Stimulated activated CD8-positive, alpha-beta memory T cell treated with anti-CD3 and anti-CD28 coated beads, Interleukin-2, amount 100 ng/mL, for 1 hour (primary cell): ENCODE measurements around the gene RNASE7.

Source experiments
- DNase-seq, 2 donors: peaks; one replicate each; pipeline ENCODE4 v3.0.0-alpha.2; 2020; ENCODE audit warnings: low read depth in 2 of 2

RNASE7 gene

GRCh38 chr14:21086908-21087293, 44.7 kb downstream of the RNASE7 start:
- no peak for DNase-seq

- DNase-seq, result peak; percentile 34 to 38
Measured at GRCh38 chr14:21087294-21088091, 45.3 kb downstream of the RNASE7 start.

GRCh38 chr14:21088687-21089086, 46.5 kb downstream of the RNASE7 start:
- DNase-seq, result no peak

- DNase-seq, result no peak
Measured at GRCh38 chr14:21089271-21089670, 47.1 kb downstream of the RNASE7 start.

DNA sequence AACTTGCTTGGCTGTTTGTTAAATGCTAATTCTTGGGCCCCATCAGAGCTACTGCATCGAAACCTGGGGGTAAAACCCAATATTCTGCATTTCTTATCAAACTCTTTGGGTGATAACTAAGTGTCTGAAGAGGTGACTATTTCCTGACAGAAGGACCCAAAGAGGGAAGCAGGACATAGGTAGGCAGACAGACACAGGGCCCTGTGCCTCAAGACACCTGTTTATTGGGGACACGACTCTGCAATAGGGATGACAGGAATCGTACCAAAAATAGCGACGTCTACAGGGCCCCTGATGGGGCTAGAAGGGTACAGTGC, 47.7 kb downstream of the RNASE7 start:
- DNase-seq, result no peak

DNA sequence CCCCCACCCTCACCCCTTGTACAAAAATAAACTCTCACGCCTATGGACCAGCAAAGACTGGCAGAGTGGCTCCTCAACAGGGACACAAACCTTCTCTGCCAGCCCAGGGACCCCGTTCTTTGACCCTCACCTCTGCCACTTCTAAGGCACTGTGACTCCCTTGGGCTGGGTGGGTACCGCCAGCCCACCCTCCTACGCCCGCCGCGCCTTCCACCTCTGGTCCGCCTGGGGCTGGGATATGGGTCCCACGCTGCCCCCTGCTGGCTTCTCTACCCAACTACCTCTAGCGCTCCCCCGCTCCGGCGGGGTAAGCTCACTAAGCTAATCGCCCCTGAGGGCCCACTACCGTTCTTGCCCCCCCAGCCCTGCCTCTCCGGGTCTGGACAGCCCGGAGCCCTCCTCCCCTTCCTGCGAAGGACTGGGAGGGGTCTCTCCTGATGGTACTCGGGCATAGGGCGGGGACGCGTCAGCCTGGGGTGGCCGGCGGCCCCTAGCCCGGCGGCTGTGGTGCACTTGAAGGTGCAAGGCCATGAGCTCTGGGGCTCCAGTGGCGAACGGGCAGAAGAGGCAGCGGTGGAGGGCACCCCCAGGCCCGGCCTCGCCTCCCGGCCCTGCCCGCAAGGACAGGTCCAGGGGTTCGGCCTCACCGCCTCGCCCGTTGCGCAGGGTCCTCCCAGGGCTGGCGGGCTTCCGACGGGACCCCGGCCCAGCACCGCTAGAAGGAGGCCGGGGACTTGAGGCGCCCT, 48.2 kb downstream of the RNASE7 start:
- no peak for DNase-seq

DNA sequence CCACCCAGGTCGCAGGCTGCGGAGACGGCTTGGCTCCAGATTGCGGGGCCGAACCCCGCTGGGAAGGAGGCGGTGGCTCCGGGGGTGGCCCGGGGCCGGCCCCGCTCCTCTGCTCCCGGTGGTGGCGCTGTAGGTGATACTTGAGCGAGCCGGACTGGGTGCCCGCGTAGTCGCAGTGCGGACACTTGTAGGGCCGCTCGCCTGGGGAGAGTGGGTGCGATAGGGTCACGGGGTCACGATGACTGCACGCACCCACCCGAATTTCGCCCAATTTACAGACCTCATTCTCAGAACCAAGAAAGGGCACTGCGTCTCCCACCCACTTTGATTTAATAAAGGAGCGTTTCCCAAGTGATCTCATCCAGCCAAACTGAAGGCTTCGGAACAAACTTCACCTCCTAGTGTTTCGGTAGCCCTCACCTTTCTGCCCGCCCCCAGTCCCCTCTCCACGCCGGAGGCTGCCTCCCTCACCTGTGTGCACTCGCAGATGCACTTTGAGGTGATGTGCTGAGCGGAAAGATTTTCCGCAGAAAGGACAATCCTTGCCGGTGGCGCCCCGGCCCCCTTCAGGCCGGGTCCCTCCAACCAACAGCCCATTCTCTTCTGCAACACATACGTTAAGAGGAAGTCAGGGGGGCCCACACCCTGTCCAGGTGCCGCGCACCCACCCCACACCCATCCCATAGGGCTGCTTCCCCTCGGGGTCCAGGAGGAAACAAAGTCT, 48.9 kb downstream of the RNASE7 start:
- no peak for DNase-seq

DNA sequence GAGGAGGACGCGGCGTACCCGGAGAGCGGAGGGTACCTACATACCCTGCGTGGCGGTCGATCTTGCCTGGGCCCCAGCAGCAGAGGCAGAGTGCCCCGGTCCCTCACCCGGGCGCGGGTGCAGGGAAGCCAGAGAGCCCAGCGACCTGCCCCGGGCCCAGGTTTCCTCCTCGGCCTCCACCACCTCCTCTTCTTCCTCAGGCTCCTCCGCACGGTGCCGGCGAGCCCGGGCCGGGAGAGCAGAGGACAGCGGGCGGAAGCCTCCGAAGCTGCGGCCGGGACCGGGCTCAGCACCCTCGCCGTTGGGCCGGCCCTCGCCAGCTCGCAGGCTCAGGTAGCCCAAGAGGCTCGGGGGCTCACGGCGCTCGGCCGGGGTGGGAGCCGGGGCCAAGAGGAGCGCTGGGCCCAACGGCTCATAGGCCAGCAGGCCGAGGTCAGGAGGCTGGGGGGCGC, 49.7 kb downstream of the RNASE7 start:
- no peak for DNase-seq

DNA sequence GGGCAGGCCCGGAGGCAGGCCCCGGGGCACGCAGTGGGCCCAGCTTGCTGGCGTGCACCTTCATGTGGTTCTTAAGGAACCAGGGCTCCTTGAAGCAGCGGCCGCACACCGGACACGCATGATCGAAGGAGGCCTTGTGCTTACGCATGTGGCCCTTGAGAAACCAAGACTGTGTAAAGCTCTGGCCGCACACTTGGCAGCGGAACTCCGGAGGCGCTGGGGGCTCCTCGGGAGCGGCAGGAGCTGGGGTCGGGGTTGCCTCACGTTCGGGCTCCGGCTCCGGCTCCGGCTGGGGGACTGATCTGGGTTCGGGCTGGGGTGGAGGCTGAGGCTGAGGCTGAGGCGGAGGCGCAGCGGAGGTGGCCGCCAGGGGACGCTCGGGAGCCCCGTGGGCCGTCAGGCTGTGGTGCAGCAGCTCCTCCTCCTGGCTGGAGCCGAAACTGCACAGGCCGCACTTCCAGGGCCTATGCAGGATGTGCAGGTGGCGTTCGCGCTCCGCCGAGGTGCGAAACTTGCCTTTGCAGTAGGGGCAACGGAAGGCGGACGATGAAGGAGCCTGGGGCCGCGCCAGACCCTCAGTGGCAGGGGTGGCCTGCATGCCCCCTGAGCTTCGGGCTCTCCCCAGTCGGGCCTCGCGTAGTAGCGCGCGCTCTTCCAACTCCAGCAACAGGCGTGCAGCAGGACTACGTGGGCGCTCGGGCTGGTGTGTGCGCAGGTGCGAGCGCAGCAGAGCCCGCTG, 50.3 kb downstream of the RNASE7 start:
- peak; percentile 85 for DNase-seq

- DNase-seq, result no peak
Measured at GRCh38 chr14:21093018-21093417, 50.9 kb downstream of the RNASE7 start.
